ENCODE measurements around the gene PCDH9. TPM values are rescaled to one million over a fixed set of nuclear protein-coding genes. Genes with fewer than 3 reads are reported as not detected.

The PCDH9 gene
- polyA plus RNA-seq, 3 donors: 14.7 to 15.9 (median 15.6) TPM

GRCh38 chr13:67071918-67072598 lies 158.1 kb downstream of the PCDH9 start:
- no peak for DNase-seq (ENCODE audit: extremely low read depth in 1 of 11, low read depth in 9 of 11, low spot score in 4 of 11)

GRCh38 chr13:67070306-67070705 lies 159.8 kb downstream of the PCDH9 start:
- no peak for DNase-seq (ENCODE audit: extremely low read depth in 1 of 11, low read depth in 9 of 11, low spot score in 4 of 11)

GRCh38 chr13:67069117-67069767 lies 160.9 kb downstream of the PCDH9 start:
- no peak for DNase-seq (ENCODE audit: extremely low read depth in 1 of 11, low read depth in 9 of 11, low spot score in 4 of 11)

- DNase-seq (ENCODE audit: extremely low read depth in 1 of 11, low read depth in 9 of 11, low spot score in 4 of 11): no peak
Measured at GRCh38 chr13:67064920-67065319, 165.2 kb downstream of the PCDH9 start.

GRCh38 chr13:67063036-67063435 lies 167.1 kb downstream of the PCDH9 start:
- no peak for DNase-seq (ENCODE audit: extremely low read depth in 1 of 11, low read depth in 9 of 11, low spot score in 4 of 11)

- no peak for DNase-seq (ENCODE audit: extremely low read depth in 1 of 11, low read depth in 9 of 11, low spot score in 4 of 11)
Measured at GRCh38 chr13:67062160-67062559, 168.0 kb downstream of the PCDH9 start.

GRCh38 chr13:67061750-67062149 lies 168.4 kb downstream of the PCDH9 start:
- DNase-seq (ENCODE audit: extremely low read depth in 1 of 11, low read depth in 9 of 11, low spot score in 4 of 11): no peak

- DNase-seq (ENCODE audit: extremely low read depth in 1 of 11, low read depth in 9 of 11, low spot score in 4 of 11): no peak
Measured at GRCh38 chr13:67052550-67053490, 177.3 kb downstream of the PCDH9 start.

GRCh38 chr13:67049744-67050143 lies 180.4 kb downstream of the PCDH9 start:
- DNase-seq (ENCODE audit: extremely low read depth in 1 of 11, low read depth in 9 of 11, low spot score in 4 of 11): no peak

GRCh38 chr13:67048821-67049150 lies 181.3 kb downstream of the PCDH9 start:
- DNase-seq (ENCODE audit: extremely low read depth in 1 of 11, low read depth in 9 of 11, low spot score in 4 of 11): no peak

GRCh38 chr13:67048084-67048820 lies 181.9 kb downstream of the PCDH9 start:
- DNase-seq (ENCODE audit: extremely low read depth in 1 of 11, low read depth in 9 of 11, low spot score in 4 of 11): peak; percentile 53 to 87 (median 74)

GRCh38 chr13:67045357-67045756 lies 184.8 kb downstream of the PCDH9 start:
- DNase-seq (ENCODE audit: extremely low read depth in 1 of 11, low read depth in 9 of 11, low spot score in 4 of 11): no peak

- no peak for DNase-seq (ENCODE audit: extremely low read depth in 1 of 11, low read depth in 9 of 11, low spot score in 4 of 11)
Measured at GRCh38 chr13:67043901-67044300, 186.2 kb downstream of the PCDH9 start.

GRCh38 chr13:67042556-67042955 lies 187.6 kb downstream of the PCDH9 start:
- DNase-seq (ENCODE audit: extremely low read depth in 1 of 11, low read depth in 9 of 11, low spot score in 4 of 11): no peak

- DNase-seq (ENCODE audit: extremely low read depth in 1 of 11, low read depth in 9 of 11, low spot score in 4 of 11): no peak
Measured at GRCh38 chr13:67036699-67037457, 193.3 kb downstream of the PCDH9 start.

GRCh38 chr13:67033170-67033569 lies 197.0 kb downstream of the PCDH9 start:
- no peak for DNase-seq (ENCODE audit: extremely low read depth in 1 of 11, low read depth in 9 of 11, low spot score in 4 of 11)

- peak in 1 of 11 donors; percentile 29 for DNase-seq (ENCODE audit: extremely low read depth in 1 of 11, low read depth in 9 of 11, low spot score in 4 of 11)
Measured at GRCh38 chr13:67023130-67023876, 206.8 kb downstream of the PCDH9 start.

GRCh38 chr13:67018775-67019174 lies 211.4 kb downstream of the PCDH9 start:
- DNase-seq (ENCODE audit: extremely low read depth in 1 of 11, low read depth in 9 of 11, low spot score in 4 of 11): no peak

Measured in renal cortex interstitium (tissue), 11 donors.